A673 (cell line): ENCODE results near the gene WDR45B. TPM values are rescaled to one million over a fixed set of nuclear protein-coding genes. Genes with fewer than 3 reads are reported as not detected.

Experiments used
- BruUV-seq: library from RNA; stranded (reverse); fragments of 400-500 nt; replicated peaks from 2 replicates; lab custom pipeline; 2021; lab: Mats Ljungman, UMichigan
- CTCF ChIA-PET: fragments of 300-600 bp; sonication (Branson Sonifier 250); formaldehyde crosslinking; loops from one replicate; lab custom pipeline; 2022; ENCODE audit warnings: antibody characterized with exemption; lab: Charles Lee
- POLR2A ChIA-PET: fragments of 300-600 bp; sonication (Branson Sonifier 250); formaldehyde crosslinking; loops from one replicate; lab custom pipeline; 2022; ENCODE audit warnings: antibody characterized with exemption; ENCODE audit not compliant: low non-redundant PET; lab: Charles Lee
- DNase-seq: peaks from one replicate; pipeline ENCODE4 v3.0.0-alpha.2; 2015; ENCODE audit warnings: low spot score
- H3K27ac ChIP-seq: fragments of 200-600 bp; sonication (generic); 2 replicates; pipeline ENCODE4 v1.5.1; 2016; ENCODE audit warnings: mixed run types, low read depth, mild to moderate bottlenecking, mixed read lengths, antibody characterized with exemption, low read length; ENCODE audit not compliant: poor library complexity, severe bottlenecking
- H3K27me3 ChIP-seq: fragments of 200-600 bp; sonication (generic); replicated peaks from 2 replicates; pipeline ENCODE4 v1.6.1; 2017; ENCODE audit warnings: mixed run types, low read depth, mild to moderate bottlenecking, mixed read lengths, antibody characterized with exemption, low read length; ENCODE audit not compliant: insufficient read depth, poor library complexity
- H3K36me3 ChIP-seq: fragments of 200-600 bp; sonication (generic); 2 replicates; pipeline ENCODE4 v1.6.1; 2016; ENCODE audit warnings: mixed run types, mild to moderate bottlenecking, mixed read lengths, antibody characterized with exemption, low read length; ENCODE audit not compliant: insufficient read depth, poor library complexity, severe bottlenecking
- H3K4me1 ChIP-seq: fragments of 200-600 bp; sonication (generic); 2 replicates; pipeline ENCODE4 v1.6.1; 2017; ENCODE audit warnings: mixed run types, mild to moderate bottlenecking, mixed read lengths, antibody characterized with exemption, low read length; ENCODE audit not compliant: insufficient read depth, poor library complexity, severe bottlenecking
- H3K4me3 ChIP-seq: fragments of 200-600 bp; sonication (generic); 2 replicates; pipeline ENCODE4 v1.5.1; 2016; ENCODE audit warnings: low read depth, mixed run types, mild to moderate bottlenecking, mixed read lengths, low read length; ENCODE audit not compliant: poor library complexity, severe bottlenecking
- H3K9me3 ChIP-seq: fragments of 200-600 bp; sonication (generic); 2 replicates; pipeline ENCODE4 v1.6.1; 2016; ENCODE audit warnings: mixed run types, low read depth, mild to moderate bottlenecking, mixed read lengths, antibody characterized with exemption, low read length; ENCODE audit not compliant: poor library complexity, severe bottlenecking
- CTCF ChIP-seq: fragments of 300-800, 200-600 bp; sonication (generic); conservative IDR thresholded peaks from 2 replicates; pipeline ENCODE4 v1.5.1; 2017; ENCODE audit warnings: low read depth, mild to moderate bottlenecking, antibody characterized with exemption, low read length, moderate library complexity, mixed read lengths
- EZH2 ChIP-seq: fragments of 200-600 bp; sonication (generic); IDR thresholded peaks from 2 replicates; pipeline ENCODE4 v1.6.1; 2017; ENCODE audit warnings: borderline replicate concordance, low read depth, mild to moderate bottlenecking, mixed read lengths, antibody characterized with exemption, low read length; ENCODE audit not compliant: poor library complexity, severe bottlenecking
- intact Hi-C: fragments of 100-400 bp; cut with micrococcal nuclease; formaldehyde crosslinking; loops from one replicate; pipeline ENCODE4 v1.10.0; 2022; ENCODE audit not compliant: unreplicated experiment
- total RNA-seq: library from RNA; stranded (reverse); gene quantifications from 2 replicates; pipeline ENCODE4 v1.2.3, GENCODE V29; 2021

Gene WDR45B
- total RNA-seq, 1 experiment from 2014 or later = 73.0 TPM

- H3K27ac ChIP-seq = no peak overlapping the region
- peaks cover 88% of the 10 kb centered on the region for H3K36me3 ChIP-seq
- BruUV-seq = no TSS peak
- no peak for DNase-seq
- peaks cover 4% of the 10 kb centered on the region for H3K4me1 ChIP-seq
- H3K4me3 ChIP-seq = no peak overlapping the region
- no peaks in the 10 kb centered on the region for H3K27me3 ChIP-seq
- CTCF ChIA-PET = no interaction called here
- intact Hi-C loops = no loop called here
- TF ChIP-seq EZH2 (no peak), CTCF (no peak)
- no peaks in the 10 kb centered on the region for H3K9me3 ChIP-seq
- POLR2A ChIA-PET = no interaction called here
Measured at GRCh38 chr17:82600731-82601446, 47.4 kb downstream of the WDR45B start.

GRCh38 chr17:82599674-82600661 lies 48.3 kb downstream of the WDR45B start:
- Histone ChIP-seq H3K4me3 (no peak overlapping the region), H3K36me3 (peaks cover 88% of the 10 kb centered on the region), H3K4me1 (peaks cover 4% of the 10 kb centered on the region), H3K27me3 (no peaks in the 10 kb centered on the region), H3K27ac (no peak overlapping the region), H3K9me3 (no peaks in the 10 kb centered on the region)
- ChIA-PET CTCF (no interaction called here), POLR2A (no interaction called here)
- intact Hi-C loops = no loop called here
- TF ChIP-seq CTCF = no peak
- TF ChIP-seq EZH2 = no peak
- no peak for DNase-seq
- no TSS peak for BruUV-seq

- CTCF ChIA-PET = no interaction called here
- H3K36me3 ChIP-seq = peaks cover 79% of the 10 kb centered on the region
- intact Hi-C loops = no loop called here
Measured at GRCh38 chr17:82598256-82599119, 49.8 kb downstream of the WDR45B start.

More at GRCh38 chr17:82598256-82599119, 49.8 kb downstream of the WDR45B start:
- H3K27ac ChIP-seq = peak overlapping the region; percentile 7
- H3K4me3 ChIP-seq = no peak overlapping the region
- BruUV-seq = no TSS peak
- peaks cover 5% of the 10 kb centered on the region for H3K4me1 ChIP-seq
- no peaks in the 10 kb centered on the region for H3K9me3 ChIP-seq
- POLR2A ChIA-PET = no interaction called here
- TF ChIP-seq EZH2 = no peak
- TF ChIP-seq CTCF = no peak
- no peaks in the 10 kb centered on the region for H3K27me3 ChIP-seq
- DNase-seq = no peak
